Gastrocnemius medialis (tissue), 4 donors: ENCODE results near the gene PRSS53. TPM values are rescaled to one million over a fixed set of nuclear protein-coding genes. Genes with fewer than 3 reads are reported as not detected.

Experiments used
- ATAC-seq, 2 donors: fragments of 150-250 bp; one replicate each; pipeline ENCODE4 v1.9.1; 2016
- DNase-seq, 2 donors: peaks; one replicate each; pipeline ENCODE4 v3.0.0-alpha.2; 2019
- H3K27ac ChIP-seq, 4 donors: fragments of 200-600 bp; sonication (generic); 1 replicate in 1 of 4; 2 replicates in 3 of 4; pipeline ENCODE4 v1.5.1; 2016 to 2018; ENCODE audit warnings: mild to moderate bottlenecking in 2 of 4, moderate library complexity in 1 of 4
- H3K27me3 ChIP-seq, 3 donors: fragments of 200-600 bp; sonication (generic) in 2 of 3; 1 replicate in 1 of 3; 2 replicates in 2 of 3; pipeline versions ENCODE4 v1.5.1 to v1.6.0; 2016 to 2019; ENCODE audit warnings: mild to moderate bottlenecking in 1 of 3, moderate library complexity in 1 of 3
- H3K36me3 ChIP-seq, 2 donors: fragments of 200-600 bp; sonication (generic) in 1 of 2; one replicate each; pipeline ENCODE4 v1.5.1; 2017 to 2018
- H3K4me1 ChIP-seq, 2 donors: fragments of 200-600 bp; sonication (generic) in 1 of 2; one replicate each; pipeline ENCODE4 v1.5.1; 2016 to 2017; ENCODE audit warnings: mild to moderate bottlenecking in 2 of 2
- H3K4me3 ChIP-seq, 4 donors: fragments of 200-600 bp; sonication (generic) in 3 of 4; 1 replicate in 1 of 4; 2 replicates in 3 of 4; pipeline ENCODE4 v1.5.1; 2016 to 2019; ENCODE audit warnings: mild to moderate bottlenecking in 2 of 4
- H3K9me3 ChIP-seq, 3 donors: fragments of 200-600 bp; sonication (generic) in 2 of 3; 1 replicate in 1 of 3; 2 replicates in 2 of 3; pipeline ENCODE4 v1.5.1; 2016 to 2019
- CTCF ChIP-seq, 5 experiments: fragments of 450-650 bp in 3 of 5; fragments of 200-600 bp in 2 of 5; sonication (generic) in 2 of 5; IDR thresholded peaks in 4 of 5; conservative IDR thresholded peaks in 1 of 5; 1 replicate in 4 of 5; 2 replicates in 1 of 5; pipeline ENCODE4 v1.5.1; 2016 to 2019; ENCODE audit warnings: antibody characterized with exemption in 5 of 5, mild to moderate bottlenecking in 3 of 5, moderate library complexity in 3 of 5
- POLR2A ChIP-seq, 2 donors: fragments of 450-650 bp; IDR thresholded peaks; one replicate each; pipeline ENCODE4 v1.6.1; 2017; ENCODE audit warnings: antibody characterized with exemption in 2 of 2, mild to moderate bottlenecking in 2 of 2, moderate library complexity in 2 of 2
- in situ Hi-C, 4 donors: fragments of 200-750 bp; cut with MboI; loops; one replicate each; pipeline versions ENCODE4 v1.15.0 to v1.8.0; 2017; ENCODE audit warnings: low sequenced_read_pairs in 4 of 4
- intact Hi-C: fragments of 100-400 bp; cut with DNase I; formaldehyde crosslinking; loops from one replicate; pipeline ENCODE4 v1.15.1; 2023; ENCODE audit warnings: low total_unique reads
- total RNA-seq, 4 donors: library from RNA; depleted of rRNA; stranded (reverse); fragments of >200 nt; gene quantifications; one replicate each; pipeline versions ENCODE4 v1.1.0 to v1.2.3, GENCODE V29; 2016

The PRSS53 gene
- total RNA-seq, 4 donors from 2014 or later: 0.07 to 0.75 (median 0.21) TPM

DNA sequence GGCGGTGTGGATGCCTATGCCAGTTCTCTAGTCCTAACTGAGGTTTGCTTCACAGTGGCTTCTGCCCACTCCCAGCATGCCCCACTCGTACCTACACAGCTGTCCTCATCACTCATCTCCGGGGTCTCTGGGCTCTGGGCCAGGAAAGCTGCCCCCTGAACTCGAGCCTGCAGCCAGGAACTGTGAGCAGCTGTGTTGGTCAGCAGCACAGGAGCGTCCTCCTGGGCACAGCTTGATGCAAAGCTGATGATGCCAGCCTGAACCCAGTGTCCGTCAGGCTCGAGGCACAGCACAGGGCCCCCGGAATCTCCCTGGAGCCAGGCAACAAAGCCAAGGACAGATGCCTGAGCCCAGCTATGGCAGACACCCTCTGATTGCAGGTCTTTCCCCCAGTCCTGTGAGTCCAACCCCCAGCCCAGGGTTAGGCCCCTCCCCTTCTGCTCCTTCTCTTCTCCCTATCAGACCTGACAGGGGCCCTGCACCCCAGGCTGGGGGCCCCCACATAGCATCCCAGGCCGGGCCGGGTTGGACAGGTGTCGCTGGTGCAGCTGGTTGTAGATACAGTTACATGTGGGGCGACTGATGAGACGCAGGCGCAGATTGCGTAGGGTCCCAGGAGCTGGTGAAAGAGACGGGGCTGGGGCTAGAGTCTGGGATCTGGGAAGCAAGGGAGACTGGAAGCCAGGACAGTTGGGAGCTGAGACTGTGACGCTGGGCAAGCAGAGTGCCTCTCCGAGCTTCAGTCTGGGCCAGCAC is 2.7 kb downstream of the PRSS53 start:
- in situ Hi-C loops (loop anchor here in 1 of 4 donors (25.0 kb wide), 1 partner anchor 99 kb away; the partner anchor contains the start of gene HSD3B7), intact Hi-C loops (no loop called here)
- Histone ChIP-seq H3K36me3 (peaks cover 0 to 13% of the 10 kb centered on the region in 2 donors), H3K4me3 (no peak overlapping the region), H3K27me3 (no peaks in the 10 kb centered on the region), H3K27ac (no peak overlapping the region), H3K4me1 (no peaks in the 10 kb centered on the region), H3K9me3 (no peaks in the 10 kb centered on the region)
- TF ChIP-seq CTCF (IDR thresholded peaks at IDR 0.05 in 4 of 5, conservative IDR thresholded peaks at IDR 0.05 in 1 of 5) (no peak), POLR2A (IDR thresholded peaks at IDR 0.05) (no peak)
- ATAC-seq (no peak), DNase-seq (no peak)

- intact Hi-C loops (no loop called here), in situ Hi-C loops (loop anchor here in 1 of 4 donors (25.0 kb wide), 1 partner anchor 98 kb away; the partner anchor contains the start of gene HSD3B7)
- no peaks in the 10 kb centered on the region for H3K4me1 ChIP-seq
- H3K27ac ChIP-seq: no peak overlapping the region
- DNase-seq: no peak
- no peaks in the 10 kb centered on the region for H3K27me3 ChIP-seq
- H3K36me3 ChIP-seq: peaks cover 0 to 13% of the 10 kb centered on the region in 2 donors
- H3K4me3 ChIP-seq: no peak overlapping the region
- no peak for ATAC-seq
- H3K9me3 ChIP-seq: no peaks in the 10 kb centered on the region
- TF ChIP-seq POLR2A (IDR thresholded peaks at IDR 0.05) (no peak), CTCF (IDR thresholded peaks at IDR 0.05 in 4 of 5, conservative IDR thresholded peaks at IDR 0.05 in 1 of 5) (no peak)
Measured at GRCh38 chr16:31085411-31085810, 3.3 kb downstream of the PRSS53 start.

GRCh38 chr16:31084584-31085302 is 4.0 kb downstream of the PRSS53 start:
- no peak for DNase-seq
- Histone ChIP-seq H3K27ac (no peak overlapping the region), H3K9me3 (no peaks in the 10 kb centered on the region), H3K4me1 (no peaks in the 10 kb centered on the region), H3K36me3 (peaks cover 0 to 18% of the 10 kb centered on the region in 2 donors), H3K27me3 (no peaks in the 10 kb centered on the region), H3K4me3 (no peak overlapping the region)
- in situ Hi-C loops: loop anchor here in 1 of 4 donors (25.0 kb wide), 1 partner anchor 97 kb away; the partner anchor contains the start of gene HSD3B7
- no peak for ATAC-seq
- intact Hi-C loops: no loop called here
- TF ChIP-seq POLR2A (IDR thresholded peaks at IDR 0.05) (no peak), CTCF (IDR thresholded peaks at IDR 0.05 in 4 of 5, conservative IDR thresholded peaks at IDR 0.05 in 1 of 5) (no peak)

- in situ Hi-C loops: loop anchor here in 1 of 4 donors (25.0 kb wide), 1 partner anchor 97 kb away; the partner anchor contains the start of gene HSD3B7
- Histone ChIP-seq H3K27ac (no peak overlapping the region), H3K36me3 (peaks cover 0 to 26% of the 10 kb centered on the region in 2 donors), H3K9me3 (no peaks in the 10 kb centered on the region), H3K27me3 (no peaks in the 10 kb centered on the region), H3K4me3 (no peak overlapping the region), H3K4me1 (no peaks in the 10 kb centered on the region)
- DNase-seq: no peak
- TF ChIP-seq CTCF (IDR thresholded peaks at IDR 0.05 in 4 of 5, conservative IDR thresholded peaks at IDR 0.05 in 1 of 5): no peak
- no peak for TF ChIP-seq POLR2A (IDR thresholded peaks at IDR 0.05)
- no peak for ATAC-seq
- intact Hi-C loops: no loop called here
Measured at GRCh38 chr16:31083981-31084380, 4.8 kb downstream of the PRSS53 start.
